HG03571 (cell line): Measurements from ENCODE around the gene ZNF511.

ENCODE experiments used
- ATAC-seq: cut with Tn5 transposase; IDR thresholded peaks from one replicate; pipeline ENCODE4 v1.9.1; 2021; ENCODE audit not compliant: unreplicated experiment

Gene ZNF511

GRCh38 chr10:133292919-133293809 is 15.6 kb upstream of the ZNF511 start:
- no peak for ATAC-seq

GRCh38 chr10:133293810-133294119 is 14.9 kb upstream of the ZNF511 start:
- no peak for ATAC-seq

- no peak for ATAC-seq
These were observed 14.5 kb upstream of the ZNF511 start for GRCh38 chr10:133294189-133294588.

GRCh38 chr10:133295426-133296320 is 13.0 kb upstream of the ZNF511 start:
- ATAC-seq, result no peak

GRCh38 chr10:133297504-133297903 is 11.2 kb upstream of the ZNF511 start:
- no peak for ATAC-seq

GRCh38 chr10:133298466-133298865 is 10.2 kb upstream of the ZNF511 start:
- ATAC-seq, result no peak

GRCh38 chr10:133299224-133299623 is 9.5 kb upstream of the ZNF511 start:
- no peak for ATAC-seq

GRCh38 chr10:133299738-133300137 is 9.0 kb upstream of the ZNF511 start:
- ATAC-seq, result no peak

GRCh38 chr10:133302230-133302629 is 6.5 kb upstream of the ZNF511 start:
- no peak for ATAC-seq

GRCh38 chr10:133303206-133303605 is 5.5 kb upstream of the ZNF511 start:
- no peak for ATAC-seq

- no peak for ATAC-seq
These were observed 2.6 kb upstream of the ZNF511 start for GRCh38 chr10:133306097-133306476.

- no peak for ATAC-seq
These were observed 1.8 kb upstream of the ZNF511 start for GRCh38 chr10:133306941-133307379.

GRCh38 chr10:133307776-133308420 is 816 bp upstream of the ZNF511 start:
- peak; percentile 42 for ATAC-seq

GRCh38 chr10:133309100-133309719 is 496 bp downstream of the ZNF511 start:
- peak; percentile 69 for ATAC-seq

GRCh38 chr10:133309720-133310398 is 1.1 kb downstream of the ZNF511 start:
- no peak for ATAC-seq

GRCh38 chr10:133310399-133310755 is 1.7 kb downstream of the ZNF511 start:
- ATAC-seq, result no peak

- ATAC-seq, result no peak
These were observed 2.1 kb downstream of the ZNF511 start for GRCh38 chr10:133310789-133311188.

- no peak for ATAC-seq
These were observed 2.9 kb downstream of the ZNF511 start for GRCh38 chr10:133311570-133311969.

- ATAC-seq, result no peak
These were observed 3.5 kb downstream of the ZNF511 start for GRCh38 chr10:133312016-133312768.

- no peak for ATAC-seq
These were observed 4.0 kb downstream of the ZNF511 start for GRCh38 chr10:133312769-133313145.
